K562 (cell line): ENCODE data around the gene ATRN. TPM values are rescaled to one million over a fixed set of nuclear protein-coding genes. Genes with fewer than 3 reads are reported as not detected.
A peak's percentile ranks its signal among the peaks of the same experiment; 100 is the strongest.

Source experiments
- ATAC-seq: fragments of 200-7000 bp; cut with Tn5 transposase; 3 replicates; pipeline ENCODE4 v1.9.1; 2020; ENCODE audit warnings: moderate library complexity
- BruUV-seq: library from RNA; stranded (reverse); fragments of 400-500 nt; replicated peaks from 2 replicates; lab custom pipeline; 2021; lab: Mats Ljungman, UMichigan
- CTCF ChIA-PET: fragments of 300-600 bp; formaldehyde crosslinking; extraction: SDS; loops from one replicate; lab custom pipeline; 2021; ENCODE audit warnings: low intra/inter-chr PET ratio; lab: Yijun Ruan, JAX
- POLR2A ChIA-PET: fragments of 300-600, 350-650 bp; sonication (Branson Sonifier 250); formaldehyde crosslinking; extraction: SDS; loops from one replicate; lab custom pipeline; 2021; ENCODE audit warnings: antibody characterized with exemption, inconsistent platforms; lab: Yijun Ruan, JAX
- DNase-seq, 4 experiments: peaks; one replicate each; pipeline versions ENCODE4 v3.0.0 to v3.0.0-alpha.2; 2011 to 2018; ENCODE audit warnings: low spot score in 3 of 4, mixed read lengths in 3 of 4; ENCODE audit errors: extremely low read depth in 1 of 4
- FAIRE-seq: peaks from 2 replicates; lab custom pipeline; 2011; peaks lifted over from hg19 to GRCh38; lab: Jason Lieb, UNC
- H2AFZ ChIP-seq: 2 replicates; pipeline ENCODE4 v1.6.0; 2011; ENCODE audit warnings: low read depth, low read length, control low read depth, inconsistent platforms
- H3K27ac ChIP-seq: fragments of 200-600 bp; 3 replicates; pipeline ENCODE4 v1.8.0; 2011; ENCODE audit warnings: low read depth, mild to moderate bottlenecking, control low read depth, inconsistent platforms, low read length, moderate library complexity, mixed read lengths; ENCODE audit errors: extremely low read depth
- H3K27me3 ChIP-seq, 2 experiments: fragments of 300-600 bp in 1 of 2; 2 replicates in 1 of 2; 3 replicates in 1 of 2; pipeline versions ENCODE4 v1.6.0 to v1.8.0; 2011; ENCODE audit warnings: inconsistent platforms in 2 of 2, low read length in 2 of 2, mild to moderate bottlenecking in 1 of 2, mixed read lengths in 1 of 2, moderate library complexity in 1 of 2; ENCODE audit not compliant: control insufficient read depth in 2 of 2, insufficient read depth in 2 of 2
- H3K36me3 ChIP-seq: fragments of 300-600 bp; 3 replicates; pipeline ENCODE4 v1.8.0; 2011; ENCODE audit warnings: mild to moderate bottlenecking, low read length, inconsistent platforms; ENCODE audit not compliant: control insufficient read depth, insufficient read depth
- H3K4me1 ChIP-seq, 2 experiments: fragments of 200-600 bp in 1 of 2; replicated peaks in 1 of 2; 2 replicates in 1 of 2; 3 replicates in 1 of 2; pipeline versions ENCODE4 v1.5.1 to v1.8.0; 2011; ENCODE audit warnings: inconsistent platforms in 2 of 2, low read length in 2 of 2, mild to moderate bottlenecking in 1 of 2, mixed read lengths in 1 of 2, moderate library complexity in 1 of 2; ENCODE audit not compliant: control insufficient read depth in 2 of 2, insufficient read depth in 2 of 2
- H3K4me2 ChIP-seq: 2 replicates; pipeline ENCODE4 v1.6.1; 2011; ENCODE audit warnings: low read length, control low read depth, inconsistent platforms, mixed read lengths; ENCODE audit not compliant: insufficient read depth
- H3K4me3 ChIP-seq: fragments of 200-600 bp; sonication (generic), shearing (Covaris generic); 2 replicates; pipeline ENCODE4 v1.5.1; 2016; ENCODE audit warnings: control low read depth, inconsistent platforms
- H3K79me2 ChIP-seq: fragments of 200-600 bp; 3 replicates; pipeline ENCODE4 v1.8.0; 2011; ENCODE audit warnings: low read length, inconsistent platforms; ENCODE audit not compliant: control insufficient read depth, insufficient read depth
- H3K9ac ChIP-seq, 2 experiments: 2 replicates each; pipeline versions ENCODE4 v1.6.0 to v1.6.1; 2011; ENCODE audit warnings: low read depth in 2 of 2, low read length in 2 of 2, control low read depth in 1 of 2, inconsistent platforms in 1 of 2, mild to moderate bottlenecking in 1 of 2, mixed read lengths in 1 of 2; ENCODE audit not compliant: insufficient read depth in 1 of 2
- H3K9me1 ChIP-seq: one replicate; pipeline ENCODE4 v1.6.0; 2011; ENCODE audit warnings: inconsistent platforms, mild to moderate bottlenecking, low read length, moderate library complexity; ENCODE audit not compliant: control insufficient read depth, insufficient read depth
- H3K9me3 ChIP-seq: replicated peaks from 2 replicates; pipeline ENCODE4 v1.5.1; 2011; ENCODE audit warnings: low read depth, low read length, inconsistent platforms; ENCODE audit not compliant: control insufficient read depth, insufficient read depth
- H4K20me1 ChIP-seq: replicated peaks from 2 replicates; pipeline ENCODE4 v1.6.1; 2011; ENCODE audit warnings: low read length, inconsistent platforms, mixed read lengths; ENCODE audit not compliant: control insufficient read depth, insufficient read depth
- ARHGAP35 ChIP-seq: fragments of 450-650 bp; IDR thresholded peaks from 2 replicates; pipeline ENCODE4 v1.6.1; 2018; ENCODE audit not compliant: partially characterized antibody
- CBX3 ChIP-seq, 2 experiments: IDR thresholded peaks; 1 replicate in 1 of 2; 2 replicates in 1 of 2; pipeline ENCODE4 v1.6.1; 2012; ENCODE audit warnings: inconsistent platforms in 2 of 2, low read length in 2 of 2, borderline replicate concordance in 1 of 2, control low read depth in 1 of 2
- EP300 ChIP-seq: IDR thresholded peaks from 2 replicates; pipeline ENCODE4 v1.6.1; 2012; ENCODE audit warnings: low read length, improper control_type of control experiment
- EWSR1 ChIP-seq: fragments of 450-650 bp; IDR thresholded peaks from 2 replicates; pipeline ENCODE4 v1.6.1; 2018; ENCODE audit warnings: borderline replicate concordance, mild to moderate bottlenecking, low read depth, moderate library complexity; ENCODE audit not compliant: partially characterized antibody
- HMBOX1 ChIP-seq: sonication (generic); IDR thresholded peaks from 2 replicates; pipeline ENCODE4 v1.6.1; 2016
- KLF16 ChIP-seq: IDR thresholded peaks from 2 replicates; pipeline ENCODE4 v1.6.1; 2016; ENCODE audit warnings: antibody characterized with exemption
- MIER1 ChIP-seq: fragments of 450-650 bp; IDR thresholded peaks from 2 replicates; pipeline ENCODE4 v1.6.1; 2016; ENCODE audit warnings: antibody characterized with exemption, mild to moderate bottlenecking, low read depth
- NCOA4 ChIP-seq: fragments of 450-650 bp; IDR thresholded peaks from 2 replicates; pipeline ENCODE4 v1.6.1; 2018; ENCODE audit warnings: mild to moderate bottlenecking; ENCODE audit not compliant: partially characterized antibody
- NELFE ChIP-seq: IDR thresholded peaks from 2 replicates; pipeline ENCODE4 v1.6.1; 2011; ENCODE audit warnings: mild to moderate bottlenecking; ENCODE audit not compliant: insufficient read depth, insufficient read length
- PRPF4 ChIP-seq: fragments of 200-400 bp; formaldehyde crosslinking; IDR thresholded peaks from one replicate; pipeline ENCODE4 v1.6.1; 2017; ENCODE audit warnings: low read length, low read depth, mild to moderate bottlenecking; ENCODE audit not compliant: insufficient read depth, poor library complexity, severe bottlenecking
- RAD21 ChIP-seq, 2 experiments: fragments of 250-450 bp in 1 of 2; fragments of 450-650 bp in 1 of 2; sonication (Bioruptor Pico) in 1 of 2; formaldehyde crosslinking in 1 of 2; IDR thresholded peaks in 1 of 2; conservative IDR thresholded peaks in 1 of 2; 2 replicates each; pipeline versions ENCODE4 v1.4.0 to v1.8.0; 2020 to 2022; ENCODE audit warnings: mild to moderate bottlenecking in 2 of 2, moderate library complexity in 1 of 2
- TRIM24 ChIP-seq, 2 experiments: fragments of 450-650 bp; IDR thresholded peaks; 2 replicates each; pipeline ENCODE4 v1.6.1; 2016
- TRIM28 ChIP-seq: fragments of 450-650 bp; IDR thresholded peaks from 2 replicates; pipeline ENCODE4 v1.6.1; 2017
- ZNF324 ChIP-seq: fragments of 250-450 bp; sonication (Bioruptor Pico); IDR thresholded peaks from 2 replicates; pipeline ENCODE4 v1.4.0; 2020; ENCODE audit warnings: mild to moderate bottlenecking
- ZNF583 ChIP-seq: fragments of 250-450 bp; sonication (Bioruptor Pico); IDR thresholded peaks from 2 replicates; pipeline ENCODE4 v1.4.0; 2020
- ZNF830 ChIP-seq: fragments of 250-450 bp; sonication (Bioruptor Pico); IDR thresholded peaks from 2 replicates; pipeline ENCODE4 v1.5.0; 2021; ENCODE audit warnings: mild to moderate bottlenecking
- WGBS: fragments of 100-300 bp; shearing (Covaris generic); methylation state at CpG from one replicate; pipeline ENCODE4 v1.1.6; 2016; ENCODE audit warnings: low coverage, mixed read lengths; ENCODE audit not compliant: insufficient coverage; ENCODE audit errors: missing lambda C conversion rate; 5-methylcytosine and 5-hydroxymethylcytosine counted together
- in situ Hi-C: fragments of 300-500 bp; cut with MboI; formaldehyde crosslinking; loops from 4 replicates; pipeline ENCODE4 v1.15.0; 2018; ENCODE audit warnings: inconsistent platforms, mixed read lengths
- intact Hi-C: fragments of 100-400 bp; cut with micrococcal nuclease; formaldehyde crosslinking; loops from 2 replicates; pipeline ENCODE4 v1.14.2; 2022
- polyA plus RNA-seq, 8 experiments: library from polyadenylated mRNA; depleted of rRNA in 4 of 8; stranded (reverse) in 5 of 8; unstranded in 3 of 8; fragments of >200 nt; fragmentation: Nextera tagmentation in 2 of 8; fragmentation: Illumina TruSeq in 1 of 8; extraction: Ambion mirVana in 2 of 8; extraction: Trizol in 1 of 8; gene quantifications; 2 replicates each; pipeline versions ENCODE4 v1.2.1 to v1.2.3, GENCODE V29; 2011 to 2014; ENCODE audit warnings: inconsistent platforms in 1 of 8, missing spikeins in 1 of 8
- total RNA-seq, 7 experiments: library from RNA; depleted of rRNA in 6 of 7; stranded (reverse); fragments of >200 nt in 6 of 7; fragmentation: Illumina TruSeq in 2 of 7; extraction: Trizol in 2 of 7; gene quantifications; 2 replicates each; pipeline versions ENCODE4 v1.2.1 to v1.2.3, GENCODE V29; 2011 to 2021; ENCODE audit warnings: low replicate concordance in 1 of 7
- TF ChIP-seq, protein P1 (sequence below): sonication (generic); formaldehyde crosslinking; IDR thresholded peaks from 2 replicates; pipeline ENCODE4 v1.8.0; 2022; ENCODE audit warnings: missing genetic modification reagents, mild to moderate bottlenecking, borderline replicate concordance

ATRN gene
- total and polyA plus RNA-seq, 9 of the 15 experiments (the other 6 are each of a cell fraction or from before 2014, with no cell fraction given) = 0.69 to 16.5 (median 7.6) TPM

DNA sequence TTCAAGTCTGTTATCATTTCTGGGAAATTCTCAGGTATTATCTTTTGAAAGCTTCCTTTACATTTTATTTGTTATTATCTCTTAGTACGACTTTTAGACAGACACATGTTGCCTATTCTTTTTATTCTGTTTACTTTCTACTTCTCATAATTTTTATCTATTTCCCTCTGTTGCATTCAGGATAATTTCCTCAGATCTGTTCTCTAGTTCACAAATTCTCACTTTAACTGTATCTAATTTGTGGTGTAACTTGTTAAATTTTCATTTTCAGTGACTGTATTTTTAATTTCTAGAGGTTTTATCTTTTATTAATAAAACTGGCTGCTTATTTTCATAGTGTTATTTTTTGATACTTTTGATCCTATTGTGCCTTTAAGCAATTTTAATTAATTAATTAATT, 16.0 kb downstream of the ATRN start:
- H3K79me2 ChIP-seq = 0 out of 3 replicates have a peak, but pooled peaks cover 4% of the 10 kb centered on the region
- H3K9ac ChIP-seq = no peak overlapping the region
- H3K9me3 ChIP-seq = no peaks in the 10 kb centered on the region
- H3K36me3 ChIP-seq = no peaks in the 10 kb centered on the region; the same call in 2 of the 3 replicates
- H3K4me1 ChIP-seq = no peaks in the 10 kb centered on the region
- no peak for DNase-seq
- H3K9me1 ChIP-seq = no peaks in the 10 kb centered on the region
- 50% methylated on average over 1 of the region's 1 CpG for WGBS
- ChIA-PET CTCF (no interaction called here), POLR2A (no interaction called here)
- no peak overlapping the region for H3K4me2 ChIP-seq
- no peak overlapping the region for H2AFZ ChIP-seq
- no peaks in the 10 kb centered on the region for H4K20me1 ChIP-seq
- no peak for ATAC-seq
- no TSS peak for BruUV-seq
- in situ Hi-C loops (no loop called here), intact Hi-C loops (no loop called here)
- no peak overlapping the region for H3K27ac ChIP-seq
- FAIRE-seq = no peak
- no peaks in the 10 kb centered on the region for H3K27me3 ChIP-seq
- TF ChIP-seq, protein P1, sequence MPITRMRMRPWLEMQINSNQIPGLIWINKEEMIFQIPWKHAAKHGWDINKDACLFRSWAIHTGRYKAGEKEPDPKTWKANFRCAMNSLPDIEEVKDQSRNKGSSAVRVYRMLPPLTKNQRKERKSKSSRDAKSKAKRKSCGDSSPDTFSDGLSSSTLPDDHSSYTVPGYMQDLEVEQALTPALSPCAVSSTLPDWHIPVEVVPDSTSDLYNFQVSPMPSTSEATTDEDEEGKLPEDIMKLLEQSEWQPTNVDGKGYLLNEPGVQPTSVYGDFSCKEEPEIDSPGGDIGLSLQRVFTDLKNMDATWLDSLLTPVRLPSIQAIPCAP (CRISPR knock-in tag) = no peak
- TF ChIP-seq TRIM24 (IDR thresholded peaks at IDR 0.05) (0 out of 4 replicates have a peak, but pooled peaks of 1 of the 2 experiments have one; percentile 24), CBX3 (IDR thresholded peaks at IDR 0.05; ENCODE audit: borderline replicate concordance in 1 of 2, low read length in 2 of 2) (peak in 1 of 2 experiments; percentile 41; a peak in 1 of 3 replicates)
- H3K4me3 ChIP-seq = no peak overlapping the region

- no peak overlapping the region for H3K27ac ChIP-seq
- in situ Hi-C loops = no loop called here
- no peaks in the 10 kb centered on the region for H3K27me3 ChIP-seq
- no peak overlapping the region for H3K9ac ChIP-seq
- ChIA-PET CTCF (no interaction called here), POLR2A (no interaction called here)
- H3K36me3 ChIP-seq = no peaks in the 10 kb centered on the region; the same call in 2 of the 3 replicates
- H3K9me1 ChIP-seq = no peaks in the 10 kb centered on the region
- TF ChIP-seq MIER1 = no peak
- TF ChIP-seq EWSR1 = no peak
- TF ChIP-seq ZNF324 (CRISPR knock-in tag) = no peak
- TF ChIP-seq ARHGAP35 = no peak
- no peak for TF ChIP-seq ZNF583 (CRISPR knock-in tag)
- TF ChIP-seq PRPF4 = no peak
- TF ChIP-seq HMBOX1 = no peak
- no peak for TF ChIP-seq NCOA4
- no peak for TF ChIP-seq RAD21 (CRISPR knock-in tag; conservative IDR thresholded peaks at IDR 0.05 in 1 of 2, IDR thresholded peaks at IDR 0.05 in 1 of 2)
- TF ChIP-seq NELFE = no peak
- no peak for TF ChIP-seq TRIM28
- TF ChIP-seq ZNF830 (CRISPR knock-in tag) = no peak
- no peak for TF ChIP-seq KLF16
- no peak for TF ChIP-seq EP300
- WGBS = 86% methylated on average over 7 of the region's 11 CpGs
- FAIRE-seq = no peak
- no peaks in the 10 kb centered on the region for H3K9me3 ChIP-seq
- no peaks in the 10 kb centered on the region for H4K20me1 ChIP-seq
- no TSS peak for BruUV-seq
- intact Hi-C loops = no loop called here
- ATAC-seq = no peak
- H3K4me3 ChIP-seq = no peak overlapping the region
- H2AFZ ChIP-seq = no peak overlapping the region
- no peak overlapping the region for H3K4me2 ChIP-seq
- 0 out of 3 replicates have a peak, but pooled peaks cover 4% of the 10 kb centered on the region for H3K79me2 ChIP-seq
- DNase-seq = no peak
- H3K4me1 ChIP-seq = no peaks in the 10 kb centered on the region
Observed at GRCh38 chr20:3492669-3493068, 21.9 kb downstream of the ATRN start.
